ENCODE data around the gene ZHX3. TPM values are rescaled to one million over a fixed set of nuclear protein-coding genes. Genes with fewer than 3 reads are reported as not detected.

ZHX3 gene
- total RNA-seq, 1 donor from 2014 or later: 34.5 TPM

DNA sequence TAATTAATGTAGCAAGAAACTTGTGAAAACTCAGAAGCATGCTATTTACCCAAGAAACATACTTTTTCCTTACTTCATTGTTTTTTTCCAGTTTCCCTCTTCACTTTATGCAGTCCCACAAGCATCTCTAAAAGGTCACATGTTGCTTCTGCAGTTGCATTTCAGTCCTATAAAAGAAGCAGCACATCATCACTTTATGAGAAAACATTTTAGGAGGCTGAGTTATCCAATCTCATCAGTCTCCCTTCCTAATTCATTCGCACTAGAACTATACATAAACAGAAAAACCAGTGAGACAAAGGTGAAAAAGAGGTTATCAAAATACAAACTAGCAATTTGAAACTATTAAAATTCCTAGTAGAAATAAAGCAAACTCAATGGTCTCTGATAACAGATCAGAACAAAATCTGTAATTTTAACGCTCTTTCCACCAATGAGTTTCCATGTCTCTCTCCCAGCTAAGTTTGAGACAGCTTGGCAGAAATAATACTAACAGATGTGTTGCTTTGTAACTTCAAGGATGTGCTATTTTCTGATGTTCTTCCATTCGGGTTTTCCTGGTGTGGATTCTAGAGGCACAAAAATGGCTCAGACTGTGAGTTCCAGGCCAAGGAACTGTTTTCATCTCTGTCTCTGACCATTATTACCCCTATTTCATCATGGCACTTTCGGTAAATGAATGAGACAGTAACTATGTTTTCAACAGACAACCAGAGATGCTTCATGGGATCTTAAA is 48.4 kb downstream of the ZHX3 start:
- DNase-seq: no peak
- H3K4me3 ChIP-seq: no peak overlapping the region
- H3K9me3 ChIP-seq: no peaks in the 10 kb centered on the region
- no peaks in the 10 kb centered on the region for H3K4me1 ChIP-seq
- H3K36me3 ChIP-seq: peaks cover 14% of the 10 kb centered on the region
- H3K27me3 ChIP-seq (ENCODE audit: low read depth): no peaks in the 10 kb centered on the region
- TF ChIP-seq, protein P1, sequence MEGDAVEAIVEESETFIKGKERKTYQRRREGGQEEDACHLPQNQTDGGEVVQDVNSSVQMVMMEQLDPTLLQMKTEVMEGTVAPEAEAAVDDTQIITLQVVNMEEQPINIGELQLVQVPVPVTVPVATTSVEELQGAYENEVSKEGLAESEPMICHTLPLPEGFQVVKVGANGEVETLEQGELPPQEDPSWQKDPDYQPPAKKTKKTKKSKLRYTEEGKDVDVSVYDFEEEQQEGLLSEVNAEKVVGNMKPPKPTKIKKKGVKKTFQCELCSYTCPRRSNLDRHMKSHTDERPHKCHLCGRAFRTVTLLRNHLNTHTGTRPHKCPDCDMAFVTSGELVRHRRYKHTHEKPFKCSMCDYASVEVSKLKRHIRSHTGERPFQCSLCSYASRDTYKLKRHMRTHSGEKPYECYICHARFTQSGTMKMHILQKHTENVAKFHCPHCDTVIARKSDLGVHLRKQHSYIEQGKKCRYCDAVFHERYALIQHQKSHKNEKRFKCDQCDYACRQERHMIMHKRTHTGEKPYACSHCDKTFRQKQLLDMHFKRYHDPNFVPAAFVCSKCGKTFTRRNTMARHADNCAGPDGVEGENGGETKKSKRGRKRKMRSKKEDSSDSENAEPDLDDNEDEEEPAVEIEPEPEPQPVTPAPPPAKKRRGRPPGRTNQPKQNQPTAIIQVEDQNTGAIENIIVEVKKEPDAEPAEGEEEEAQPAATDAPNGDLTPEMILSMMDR (IDR thresholded peaks at IDR 0.05): no peak
- intact Hi-C loops (cut with DNase I): no loop called here
- ATAC-seq: no peak
- H3K27ac ChIP-seq: no peak overlapping the region

DNA sequence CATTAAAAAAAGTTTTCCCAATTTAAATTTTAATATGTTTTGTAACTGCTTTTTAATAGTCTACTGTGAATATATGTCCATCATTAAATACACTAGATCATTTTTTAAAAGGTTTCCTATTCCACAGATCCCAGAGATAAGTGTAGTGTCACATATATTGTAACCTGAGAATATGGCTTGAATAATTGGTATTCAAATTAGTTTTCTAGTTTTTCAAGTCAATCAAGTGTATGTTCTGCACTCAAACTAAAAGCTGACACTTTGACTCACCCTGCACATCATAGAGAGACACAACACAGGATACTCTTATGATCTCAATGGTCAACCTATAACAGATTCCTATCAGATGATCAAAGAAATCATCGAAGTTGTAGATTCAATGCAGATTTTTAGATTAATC is 49.1 kb downstream of the ZHX3 start:
- TF ChIP-seq, protein P1 (IDR thresholded peaks at IDR 0.05): no peak
- DNase-seq (no peak), ATAC-seq (no peak)
- H3K27me3 ChIP-seq (ENCODE audit: low read depth): no peaks in the 10 kb centered on the region
- H3K27ac ChIP-seq: no peak overlapping the region
- H3K4me3 ChIP-seq: no peak overlapping the region
- no peaks in the 10 kb centered on the region for H3K4me1 ChIP-seq
- H3K9me3 ChIP-seq: no peaks in the 10 kb centered on the region
- H3K36me3 ChIP-seq: peaks cover 14% of the 10 kb centered on the region
- intact Hi-C loops (cut with DNase I): no loop called here

DNA sequence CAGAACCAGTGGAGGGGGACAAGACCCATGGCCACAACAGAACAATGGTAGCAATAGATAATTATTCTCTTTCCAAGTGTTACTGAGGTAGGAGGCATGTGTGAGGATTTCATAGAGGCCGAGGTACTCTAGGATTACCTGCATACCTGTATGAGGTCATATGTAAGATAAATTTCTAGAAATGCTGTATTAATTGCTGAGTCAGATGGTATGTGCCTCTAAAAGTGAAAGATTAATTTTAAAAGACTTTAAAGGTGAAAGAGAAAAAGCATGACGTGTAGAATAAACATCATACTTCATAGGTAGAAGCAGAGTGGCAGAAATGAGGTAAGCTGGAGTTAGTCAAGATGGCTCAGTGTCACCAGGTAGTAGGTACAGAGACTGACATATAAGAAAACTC is 51.6 kb downstream of the ZHX3 start:
- H3K4me1 ChIP-seq: peaks cover 4% of the 10 kb centered on the region
- H3K9me3 ChIP-seq: no peaks in the 10 kb centered on the region
- H3K4me3 ChIP-seq: no peak overlapping the region
- peaks cover 14% of the 10 kb centered on the region for H3K36me3 ChIP-seq
- intact Hi-C loops (cut with DNase I): no loop called here
- DNase-seq (no peak), ATAC-seq (no peak)
- no peaks in the 10 kb centered on the region for H3K27me3 ChIP-seq (ENCODE audit: low read depth)
- no peak overlapping the region for H3K27ac ChIP-seq
- TF ChIP-seq, protein P1 (IDR thresholded peaks at IDR 0.05): no peak

DNA sequence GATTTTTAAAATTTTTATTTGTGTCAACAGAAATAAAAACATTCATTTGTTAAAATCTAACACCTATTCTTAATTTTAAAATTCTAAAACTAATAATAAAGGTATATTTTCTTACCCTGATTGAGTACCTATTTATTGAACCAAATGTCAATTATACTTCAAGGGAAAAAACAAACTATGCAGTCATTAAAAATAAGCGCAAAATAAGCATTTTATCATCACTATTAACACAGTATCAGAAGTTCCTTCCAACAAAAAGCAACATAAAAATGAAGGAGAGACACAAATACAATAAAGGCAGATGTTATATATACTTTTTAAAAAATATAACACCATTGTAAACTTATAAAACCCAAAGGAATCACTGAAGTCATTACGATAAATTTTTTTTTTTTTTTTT is 52.7 kb downstream of the ZHX3 start:
- no peak for ATAC-seq
- intact Hi-C loops (cut with DNase I): no loop called here
- Histone ChIP-seq H3K27me3 (ENCODE audit: low read depth) (no peaks in the 10 kb centered on the region), H3K4me3 (no peak overlapping the region), H3K36me3 (peaks cover 14% of the 10 kb centered on the region), H3K4me1 (peaks cover 10% of the 10 kb centered on the region), H3K27ac (no peak overlapping the region), H3K9me3 (no peaks in the 10 kb centered on the region)
- DNase-seq: no peak
- TF ChIP-seq, protein P1 (IDR thresholded peaks at IDR 0.05): no peak

DNA sequence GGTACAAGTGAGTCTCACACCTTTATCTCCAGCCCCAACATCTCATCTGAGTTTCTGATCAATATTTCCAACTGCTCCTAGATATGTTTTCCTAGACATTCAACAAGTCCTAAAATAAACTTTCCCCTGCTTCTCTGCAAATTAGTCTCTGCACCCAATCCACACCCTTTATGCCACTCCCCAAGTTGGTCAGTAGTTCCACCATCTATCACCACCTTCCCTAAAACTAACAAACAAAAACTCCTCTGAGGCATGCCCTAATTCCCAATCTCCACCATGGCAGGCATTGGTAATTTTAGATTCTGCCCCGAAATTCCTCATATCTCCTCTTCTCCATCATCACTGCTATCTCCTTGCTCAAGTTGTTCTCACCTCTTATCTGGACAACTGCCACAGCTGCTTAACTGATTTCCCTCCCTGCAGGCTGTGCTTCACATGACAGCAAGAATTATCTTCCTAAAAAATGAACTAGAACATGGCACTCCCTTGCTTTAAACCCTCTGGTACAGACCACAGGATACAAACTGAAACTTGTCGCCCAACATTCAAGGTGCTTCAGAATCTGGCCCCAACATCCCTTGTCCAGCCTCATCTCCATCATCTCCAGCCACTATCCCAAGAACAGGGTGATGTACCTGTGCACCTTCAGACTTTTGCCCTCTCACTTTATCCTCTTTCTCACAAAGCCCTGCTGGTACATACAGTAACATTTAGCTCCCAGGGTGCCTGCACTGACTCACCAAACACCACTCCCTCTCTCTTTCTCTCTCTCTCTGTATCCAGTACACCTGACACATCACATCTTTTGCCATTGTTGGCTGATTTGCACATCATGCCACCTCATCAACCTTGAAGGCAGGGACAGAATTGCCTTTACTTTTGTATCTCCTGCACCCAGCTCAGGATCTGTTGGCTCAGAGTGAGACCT is 55.5 kb downstream of the ZHX3 start:
- ATAC-seq (no peak), DNase-seq (no peak)
- intact Hi-C loops (cut with DNase I): no loop called here
- Histone ChIP-seq H3K36me3 (peaks cover 3% of the 10 kb centered on the region), H3K9me3 (no peaks in the 10 kb centered on the region), H3K4me1 (peaks cover 10% of the 10 kb centered on the region), H3K4me3 (no peak overlapping the region), H3K27ac (no peak overlapping the region), H3K27me3 (ENCODE audit: low read depth) (no peaks in the 10 kb centered on the region)
- TF ChIP-seq, protein P1 (IDR thresholded peaks at IDR 0.05): no peak
